ENCODE results near the gene SNX5. TPM values are rescaled to one million over a fixed set of nuclear protein-coding genes. Genes with fewer than 3 reads are reported as not detected.
A peak's percentile ranks its signal among the peaks of the same experiment; 100 is the strongest.

The SNX5 gene
- total RNA-seq, 1 donor from 2014 or later, result 97.3 TPM

GRCh38 chr20:17992847-17993513, 24.4 kb upstream of the SNX5 start:
- no peak for DNase-seq

- DNase-seq, result no peak
These were observed 23.6 kb upstream of the SNX5 start for GRCh38 chr20:17992224-17992637.

- no peak for DNase-seq
These were observed 21.8 kb upstream of the SNX5 start for GRCh38 chr20:17990278-17990972.

- DNase-seq, result no peak
These were observed 19.4 kb upstream of the SNX5 start for GRCh38 chr20:17987988-17988387.

GRCh38 chr20:17985388-17986018, 16.9 kb upstream of the SNX5 start:
- no peak for DNase-seq

- DNase-seq, result no peak
These were observed 7.7 kb upstream of the SNX5 start for GRCh38 chr20:17976305-17976704.

GRCh38 chr20:17972121-17972520, 3.5 kb upstream of the SNX5 start:
- peak; percentile 1 for DNase-seq

- DNase-seq, result peak; percentile 17
These were observed 2.9 kb upstream of the SNX5 start for GRCh38 chr20:17971300-17972013.

GRCh38 chr20:17969884-17970409, 1.4 kb upstream of the SNX5 start:
- DNase-seq, result peak; percentile 42

- DNase-seq, result peak; percentile 34
These were observed 787 bp upstream of the SNX5 start for GRCh38 chr20:17969278-17969883.

- no peak for DNase-seq
These were observed 851 bp downstream of the SNX5 start for GRCh38 chr20:17967521-17968365.

GRCh38 chr20:17966432-17967310, 1.9 kb downstream of the SNX5 start:
- DNase-seq, result peak; percentile 27

GRCh38 chr20:17965042-17965697, 3.4 kb downstream of the SNX5 start:
- no peak for DNase-seq

- no peak for DNase-seq
These were observed 4.0 kb downstream of the SNX5 start for GRCh38 chr20:17964632-17965031.

- DNase-seq, result no peak
These were observed 4.5 kb downstream of the SNX5 start for GRCh38 chr20:17964073-17964472.

GRCh38 chr20:17963114-17963897, 5.3 kb downstream of the SNX5 start:
- DNase-seq, result no peak

GRCh38 chr20:17961587-17961940, 7.0 kb downstream of the SNX5 start:
- DNase-seq, result peak; percentile 31

GRCh38 chr20:17960927-17961586, 7.5 kb downstream of the SNX5 start:
- no peak for DNase-seq

Data from skin of body (tissue), 2 donors.